Lower leg skin (tissue), 3 donors: ENCODE results near the gene AKR7A3.
"Not testable (repeated sequence)": the region's sequence is repeated elsewhere in the genome, so short reads cannot be mapped to it uniquely, and the experiment has no call there.

Experiments
- POLR2A ChIP-seq, 2 donors: fragments of 450-650 bp; IDR thresholded peaks; one replicate each; pipeline ENCODE4 v1.6.1; 2016 to 2017; ENCODE audit warnings: antibody characterized with exemption in 2 of 2, mild to moderate bottlenecking in 1 of 2, moderate library complexity in 1 of 2
- TF ChIP-seq, protein P1 (sequence below), 3 donors: fragments of 450-650 bp; IDR thresholded peaks; one replicate each; pipeline ENCODE4 v1.5.1; 2016; ENCODE audit warnings: antibody characterized with exemption in 3 of 3, mild to moderate bottlenecking in 3 of 3, moderate library complexity in 2 of 3

DNA sequence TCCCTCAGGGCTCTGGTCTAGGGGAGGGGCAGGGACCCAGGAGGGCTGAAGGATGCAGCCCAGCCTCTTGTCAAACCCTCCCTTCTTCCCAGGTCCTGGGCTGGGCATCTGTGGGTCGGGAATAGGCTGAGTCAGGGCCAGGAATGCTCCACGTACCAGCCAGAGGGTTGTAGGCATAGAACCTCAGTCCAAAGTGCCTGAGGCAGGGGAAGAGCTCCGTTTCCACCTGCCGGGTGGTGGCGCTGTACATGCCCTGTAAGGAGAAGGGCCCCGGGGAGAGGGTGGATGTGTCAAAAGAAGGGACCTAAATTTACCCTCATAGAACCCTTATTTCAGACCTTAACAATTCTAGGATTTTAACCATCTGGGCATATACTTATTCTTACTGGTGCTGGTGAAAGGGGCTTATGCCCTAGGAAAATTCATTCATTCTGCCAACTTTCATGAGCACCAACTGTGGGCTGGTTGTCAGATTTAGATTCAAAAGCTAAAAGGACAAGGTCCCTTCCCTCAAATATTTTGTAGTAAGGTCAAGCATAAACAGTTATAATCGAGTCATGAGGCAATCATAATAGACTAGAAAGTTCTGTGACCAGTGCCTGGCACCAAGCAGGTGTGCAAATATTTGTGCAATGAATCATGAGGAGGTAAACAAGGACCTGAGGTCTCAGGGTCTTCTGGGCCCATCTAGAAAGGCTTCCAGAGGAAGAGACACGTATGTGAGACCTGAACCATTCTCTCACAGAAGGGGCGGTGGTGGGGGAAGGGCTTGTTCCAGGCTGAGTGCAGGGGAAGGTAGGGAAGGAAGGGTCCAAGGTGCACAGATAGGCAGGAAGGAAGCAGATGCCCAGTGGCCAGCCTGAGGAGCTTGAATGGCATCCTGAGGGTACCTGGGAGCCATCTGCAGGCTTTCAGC, 18.9 kb downstream of the AKR7A3 start:
- TF ChIP-seq, protein P1, sequence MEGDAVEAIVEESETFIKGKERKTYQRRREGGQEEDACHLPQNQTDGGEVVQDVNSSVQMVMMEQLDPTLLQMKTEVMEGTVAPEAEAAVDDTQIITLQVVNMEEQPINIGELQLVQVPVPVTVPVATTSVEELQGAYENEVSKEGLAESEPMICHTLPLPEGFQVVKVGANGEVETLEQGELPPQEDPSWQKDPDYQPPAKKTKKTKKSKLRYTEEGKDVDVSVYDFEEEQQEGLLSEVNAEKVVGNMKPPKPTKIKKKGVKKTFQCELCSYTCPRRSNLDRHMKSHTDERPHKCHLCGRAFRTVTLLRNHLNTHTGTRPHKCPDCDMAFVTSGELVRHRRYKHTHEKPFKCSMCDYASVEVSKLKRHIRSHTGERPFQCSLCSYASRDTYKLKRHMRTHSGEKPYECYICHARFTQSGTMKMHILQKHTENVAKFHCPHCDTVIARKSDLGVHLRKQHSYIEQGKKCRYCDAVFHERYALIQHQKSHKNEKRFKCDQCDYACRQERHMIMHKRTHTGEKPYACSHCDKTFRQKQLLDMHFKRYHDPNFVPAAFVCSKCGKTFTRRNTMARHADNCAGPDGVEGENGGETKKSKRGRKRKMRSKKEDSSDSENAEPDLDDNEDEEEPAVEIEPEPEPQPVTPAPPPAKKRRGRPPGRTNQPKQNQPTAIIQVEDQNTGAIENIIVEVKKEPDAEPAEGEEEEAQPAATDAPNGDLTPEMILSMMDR (IDR thresholded peaks at IDR 0.05), result not testable (repeated sequence)
- TF ChIP-seq POLR2A (IDR thresholded peaks at IDR 0.05), result not testable (repeated sequence)
